H1 (cell line): Measurements from ENCODE around the gene GAS2.

Experiments used
- CEBPB ChIP-seq: IDR thresholded peaks from 2 replicates; pipeline ENCODE4 v1.6.1; 2012; ENCODE audit warnings: low read depth, low read length
- CHD2 ChIP-seq: IDR thresholded peaks from 2 replicates; pipeline ENCODE4 v1.6.1; 2012; ENCODE audit warnings: low read length, improper control_type of control experiment
- EZH2 ChIP-seq: fragments of 200-600 bp; sonication (generic); IDR thresholded peaks from 2 replicates; pipeline ENCODE4 v1.7.1; 2012; ENCODE audit warnings: low read depth, mild to moderate bottlenecking, moderate library complexity, low read length, inconsistent platforms; ENCODE audit not compliant: severe bottlenecking
- JUND ChIP-seq: IDR thresholded peaks from 2 replicates; pipeline ENCODE4 v1.6.1; 2011; ENCODE audit warnings: mild to moderate bottlenecking, improper control_type of control experiment, low read length
- KDM1A ChIP-seq: fragments of 200-600, 300-600 bp; sonication (generic); IDR thresholded peaks from 2 replicates; pipeline ENCODE4 v1.7.1; 2016; ENCODE audit warnings: mild to moderate bottlenecking, low read length, borderline replicate concordance
- NRF1 ChIP-seq: IDR thresholded peaks from 2 replicates; pipeline ENCODE4 v1.6.1; 2011; ENCODE audit warnings: mild to moderate bottlenecking, low read depth, low read length, improper control_type of control experiment
- POLR2AphosphoS5 ChIP-seq: IDR thresholded peaks from 2 replicates; pipeline ENCODE4 v1.6.1; 2011; ENCODE audit warnings: low read depth, low read length
- SIN3A ChIP-seq, 2 experiments: IDR thresholded peaks in 1 of 2; conservative IDR thresholded peaks in 1 of 2; 2 replicates each; pipeline ENCODE4 v1.6.1; 2011 to 2012; ENCODE audit warnings: low read length in 2 of 2, improper control_type of control experiment in 1 of 2, low read depth in 1 of 2, mild to moderate bottlenecking in 1 of 2
- TF ChIP-seq, protein P1 (sequence below), 3 experiments: IDR thresholded peaks; 1 replicate in 2 of 3; 2 replicates in 1 of 3; pipeline versions ENCODE4 v1.5.1 to v1.6.1; 2011; ENCODE audit warnings: low read length in 3 of 3, mild to moderate bottlenecking in 3 of 3, inconsistent platforms in 2 of 3, low read depth in 1 of 3, moderate library complexity in 1 of 3; ENCODE audit not compliant: insufficient read depth in 1 of 3; ENCODE audit errors: control extremely low read depth in 1 of 3

GRCh38 chr11:22809893-22810292 lies 143.5 kb downstream of the GAS2 start:
- TF ChIP-seq POLR2AphosphoS5, result no peak
- TF ChIP-seq, protein P1, sequence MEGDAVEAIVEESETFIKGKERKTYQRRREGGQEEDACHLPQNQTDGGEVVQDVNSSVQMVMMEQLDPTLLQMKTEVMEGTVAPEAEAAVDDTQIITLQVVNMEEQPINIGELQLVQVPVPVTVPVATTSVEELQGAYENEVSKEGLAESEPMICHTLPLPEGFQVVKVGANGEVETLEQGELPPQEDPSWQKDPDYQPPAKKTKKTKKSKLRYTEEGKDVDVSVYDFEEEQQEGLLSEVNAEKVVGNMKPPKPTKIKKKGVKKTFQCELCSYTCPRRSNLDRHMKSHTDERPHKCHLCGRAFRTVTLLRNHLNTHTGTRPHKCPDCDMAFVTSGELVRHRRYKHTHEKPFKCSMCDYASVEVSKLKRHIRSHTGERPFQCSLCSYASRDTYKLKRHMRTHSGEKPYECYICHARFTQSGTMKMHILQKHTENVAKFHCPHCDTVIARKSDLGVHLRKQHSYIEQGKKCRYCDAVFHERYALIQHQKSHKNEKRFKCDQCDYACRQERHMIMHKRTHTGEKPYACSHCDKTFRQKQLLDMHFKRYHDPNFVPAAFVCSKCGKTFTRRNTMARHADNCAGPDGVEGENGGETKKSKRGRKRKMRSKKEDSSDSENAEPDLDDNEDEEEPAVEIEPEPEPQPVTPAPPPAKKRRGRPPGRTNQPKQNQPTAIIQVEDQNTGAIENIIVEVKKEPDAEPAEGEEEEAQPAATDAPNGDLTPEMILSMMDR (IDR thresholded peaks at IDR 0.05; ENCODE audit: control extremely low read depth in 1 of 3, insufficient read depth in 1 of 3, low read depth in 1 of 3, low read length in 3 of 3), result no peak
- no peak for TF ChIP-seq JUND
- TF ChIP-seq EZH2, result no peak
- TF ChIP-seq NRF1, result no peak
- TF ChIP-seq CEBPB, result no peak
- no peak for TF ChIP-seq SIN3A (conservative IDR thresholded peaks at IDR 0.05 in 1 of 2, IDR thresholded peaks at IDR 0.05 in 1 of 2; ENCODE audit: low read depth in 1 of 2, low read length in 2 of 2)
- no peak for TF ChIP-seq CHD2
- TF ChIP-seq KDM1A, result no peak
